ELF-1 (cell line): ENCODE data around the gene CS.

ENCODE experiments used
- DNase-seq: peaks from one replicate; pipeline ENCODE4 v3.0.0-alpha.2; 2016; ENCODE audit warnings: low read depth, low spot score

Gene CS

GRCh38 chr12:56247923-56248322, 52.2 kb downstream of the CS start:
- DNase-seq: no peak

GRCh38 chr12:56244494-56244893, 55.6 kb downstream of the CS start:
- no peak for DNase-seq

- DNase-seq: no peak
Measured at GRCh38 chr12:56243731-56244181, 56.4 kb downstream of the CS start.

GRCh38 chr12:56242986-56243385, 57.1 kb downstream of the CS start:
- DNase-seq: no peak

GRCh38 chr12:56241424-56242303, 58.5 kb downstream of the CS start:
- DNase-seq: no peak

DNA sequence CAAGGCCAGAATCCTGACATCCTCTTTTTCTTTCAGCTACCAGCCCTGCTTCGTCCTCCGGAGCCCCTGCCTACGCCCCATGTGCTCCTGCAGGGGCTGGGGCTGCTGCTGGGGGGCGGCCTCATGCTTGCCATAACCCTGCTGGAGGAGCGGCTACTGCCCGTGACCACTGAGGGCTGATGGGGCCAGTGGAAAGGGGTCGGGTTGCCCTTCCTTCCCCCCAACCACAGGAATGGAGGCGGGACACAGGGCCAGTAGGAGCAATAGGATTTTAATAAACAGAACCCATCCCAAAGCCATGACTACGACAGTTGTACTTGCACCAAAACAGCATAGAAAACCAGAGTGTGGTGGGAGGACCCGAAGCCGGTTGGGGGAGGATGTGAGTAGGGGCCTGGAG, 62.6 kb downstream of the CS start:
- DNase-seq: no peak

GRCh38 chr12:56236985-56237384, 63.1 kb downstream of the CS start:
- no peak for DNase-seq

DNA sequence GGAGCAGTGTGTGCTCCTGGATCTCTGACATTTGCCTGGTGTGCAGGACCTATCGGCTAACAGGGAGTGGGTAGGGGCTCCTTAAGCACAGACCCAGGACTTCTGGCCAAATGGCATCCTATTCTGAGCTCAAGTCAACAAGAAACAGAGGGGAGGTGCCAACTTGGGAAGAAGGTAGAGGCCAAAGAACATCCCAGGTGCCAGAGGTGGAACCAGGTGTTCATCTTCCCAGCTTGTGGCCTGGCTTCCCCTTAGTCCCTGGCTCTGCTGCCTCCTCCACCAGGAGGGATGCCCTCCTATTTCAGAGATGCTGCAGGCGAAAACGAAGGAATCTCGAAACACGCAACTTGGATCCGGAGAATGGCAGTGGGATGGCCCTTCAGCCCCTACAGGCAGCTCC, 64.0 kb downstream of the CS start:
- DNase-seq: no peak

DNA sequence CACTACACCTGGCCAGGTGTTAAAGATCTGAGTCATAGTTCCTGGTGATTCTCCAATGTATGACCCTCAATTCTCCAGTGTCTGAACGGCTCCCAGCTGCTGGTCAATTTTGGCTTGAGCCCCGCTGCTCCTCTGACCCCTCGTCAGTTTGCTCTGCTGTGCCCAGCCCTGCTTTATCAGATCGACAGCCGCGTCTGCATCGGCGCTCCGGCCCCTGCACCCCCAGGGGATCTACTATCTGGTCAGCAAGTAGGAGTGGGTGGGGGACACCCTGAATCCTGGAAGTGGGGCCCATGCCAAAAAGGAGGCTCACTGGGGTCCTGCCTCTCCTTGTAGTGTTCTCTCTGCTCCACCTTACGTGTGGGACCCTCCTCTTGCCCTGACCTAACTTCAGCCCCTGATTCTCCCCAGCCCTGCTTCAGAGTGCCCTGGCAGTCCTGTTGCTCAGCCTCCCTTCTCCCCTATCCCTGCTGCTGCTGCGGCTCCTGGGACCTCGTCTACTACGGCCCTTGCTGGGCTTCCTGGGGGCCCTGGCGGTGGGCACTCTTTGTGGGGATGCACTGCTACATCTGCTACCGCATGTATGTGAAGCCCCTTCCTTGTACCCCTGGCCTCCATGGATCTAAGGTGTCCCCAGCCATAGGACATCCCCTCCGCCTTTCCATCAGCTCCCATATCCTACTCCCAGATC, 65.2 kb downstream of the CS start:
- DNase-seq: no peak

GRCh38 chr12:56231184-56231582, 68.9 kb downstream of the CS start:
- no peak for DNase-seq

GRCh38 chr12:56230432-56231183, 69.5 kb downstream of the CS start:
- DNase-seq: no peak

DNA sequence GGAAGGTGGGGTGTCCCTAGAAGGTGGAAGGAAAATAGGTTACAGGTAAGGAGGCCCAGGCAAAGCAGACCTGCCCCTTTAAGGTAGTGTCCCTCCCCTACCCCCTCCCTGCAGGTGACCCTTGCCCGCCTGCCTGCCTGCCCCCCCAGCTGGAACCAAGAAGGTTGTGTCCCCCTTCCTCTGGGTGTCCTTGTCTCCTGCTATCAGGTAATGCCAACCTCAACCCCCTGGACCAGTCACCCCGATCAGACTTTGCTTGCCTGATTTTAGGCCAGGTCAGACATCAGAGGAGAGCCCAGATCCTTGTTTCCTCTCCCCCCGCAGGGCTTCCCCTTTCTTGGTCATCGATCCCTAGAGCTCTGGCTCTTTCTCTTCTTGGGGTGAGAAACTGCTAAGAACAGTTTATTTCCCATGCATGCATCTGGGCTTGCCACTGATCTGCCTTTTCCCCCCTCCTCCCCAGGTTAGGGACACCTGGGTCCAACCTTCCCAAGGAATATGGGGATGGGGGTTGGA, 70.2 kb downstream of the CS start, which contains the start of gene SLC39A5:
SLC39A5 (plus strand) TSS at position 136 of the 516 bp plus-strand sequence. CDS start 1,224 bp downstream, outside the sequence.
- DNase-seq: no peak

- DNase-seq: no peak
Measured at GRCh38 chr12:56229082-56229481, 71.0 kb downstream of the CS start.

DNA sequence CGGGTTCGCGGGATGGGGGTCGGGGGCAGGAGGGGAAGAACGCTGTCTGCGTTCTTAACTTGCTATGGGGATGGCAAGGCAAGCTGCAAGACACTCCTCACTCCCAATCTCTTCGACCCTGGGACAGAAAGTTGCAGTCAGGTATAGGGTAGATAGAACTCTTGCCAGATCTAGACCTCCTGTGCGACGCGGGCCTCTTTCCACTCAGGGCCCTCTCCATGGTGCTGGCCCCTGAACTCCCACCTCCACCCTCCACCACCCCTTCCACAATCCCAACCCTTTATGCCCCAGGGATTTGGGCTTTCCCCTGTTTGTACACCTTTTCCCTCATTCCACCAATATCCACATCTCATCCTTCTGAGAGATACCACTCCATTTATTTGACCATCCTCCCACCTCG, 75.2 kb downstream of the CS start:
- no peak for DNase-seq

GRCh38 chr12:56224102-56224701, 75.9 kb downstream of the CS start, which contains the start of gene NABP2:
Gene NABP2, plus strand, starts transcription at chr12:56224342. Its CDS starts 515 bp downstream, at chr12:56224857.
- peak; percentile 99 for DNase-seq

- DNase-seq: no peak
Measured at GRCh38 chr12:56223571-56224101, 76.5 kb downstream of the CS start.

- DNase-seq: no peak
Measured at GRCh38 chr12:56222531-56222895, 77.6 kb downstream of the CS start.

GRCh38 chr12:56221757-56222530, 78.2 kb downstream of the CS start, which contains the start of gene RNF41:
Gene RNF41, minus strand, starts transcription at chr12:56221922. Its CDS starts 7,875 bp downstream, at chr12:56214047.
- DNase-seq: peak; percentile 100
